ENCODE data around the gene ZNF622. TPM values are rescaled to one million over a fixed set of nuclear protein-coding genes. Genes with fewer than 3 reads are reported as not detected.

ZNF622 gene
- total RNA-seq, 1 experiment from 2014 or later: 40.1 TPM

Other genes starting within 250 kb of the ZNF622 start
- 0.28 and 0.74 TPM in 2 replicates for gene RETREG1, start 151.2 kb upstream of the ZNF622 start, total RNA-seq (2014; rRNA removed; shearing (Covaris generic))